GM23248 (cell line): Measurements from ENCODE around the gene ADAM33. TPM values are rescaled to one million over a fixed set of nuclear protein-coding genes. Genes with fewer than 3 reads are reported as not detected.

Experiments used
- DNase-seq: peaks from one replicate; pipeline ENCODE4 v3.0.0-alpha.2; 2015
- H2AFZ ChIP-seq: fragments of 200-600 bp; sonication (generic); 2 replicates; pipeline ENCODE4 v1.6.1; 2016; ENCODE audit warnings: antibody characterized with exemption
- H3F3A ChIP-seq: fragments of 200-600 bp; sonication (generic); 2 replicates; pipeline ENCODE4 v1.6.1; 2016; ENCODE audit warnings: mild to moderate bottlenecking, antibody characterized with exemption, mixed run types; ENCODE audit not compliant: insufficient read depth
- H3K27ac ChIP-seq: fragments of 200-600 bp; sonication (generic); 2 replicates; pipeline ENCODE4 v1.5.1; 2016; ENCODE audit warnings: mild to moderate bottlenecking
- H3K27me3 ChIP-seq: fragments of 200-600 bp; sonication (generic); replicated peaks from 2 replicates; pipeline ENCODE4 v1.6.1; 2016; ENCODE audit warnings: mild to moderate bottlenecking; ENCODE audit not compliant: insufficient read depth
- H3K36me3 ChIP-seq: fragments of 200-600 bp; sonication (generic); 2 replicates; pipeline ENCODE4 v1.6.1; 2016; ENCODE audit warnings: low read depth, mild to moderate bottlenecking
- H3K4me1 ChIP-seq: fragments of 200-600 bp; sonication (generic); 2 replicates; pipeline ENCODE4 v1.6.1; 2016; ENCODE audit warnings: mild to moderate bottlenecking; ENCODE audit not compliant: insufficient read depth
- H3K4me2 ChIP-seq: fragments of 200-600 bp; sonication (generic); one replicate; pipeline ENCODE4 v1.6.1; 2016; ENCODE audit warnings: mild to moderate bottlenecking; ENCODE audit not compliant: unreplicated experiment
- H3K4me3 ChIP-seq: fragments of 200-600 bp; sonication (generic); 2 replicates; pipeline ENCODE4 v1.5.1; 2016; ENCODE audit warnings: mild to moderate bottlenecking
- H3K79me2 ChIP-seq: fragments of 200-600 bp; sonication (generic); 2 replicates; pipeline ENCODE4 v1.6.1; 2016; ENCODE audit warnings: mild to moderate bottlenecking; ENCODE audit not compliant: insufficient read depth
- H3K9ac ChIP-seq: fragments of 200-600 bp; sonication (generic); 2 replicates; pipeline ENCODE4 v1.6.1; 2016; ENCODE audit warnings: mild to moderate bottlenecking
- H3K9me2 ChIP-seq: fragments of 200-600 bp; sonication (generic); 2 replicates; pipeline ENCODE4 v1.6.1; 2016; ENCODE audit warnings: mixed run types, mild to moderate bottlenecking, moderate library complexity; ENCODE audit not compliant: insufficient read depth
- H3K9me3 ChIP-seq: fragments of 200-600 bp; sonication (generic); one replicate; pipeline ENCODE4 v1.6.1; 2017; ENCODE audit warnings: low read depth
- H4K20me1 ChIP-seq: fragments of 200-600 bp; sonication (generic); 2 replicates; pipeline ENCODE4 v1.6.0; 2016; ENCODE audit not compliant: insufficient read depth
- EZH2 ChIP-seq: fragments of 200-600 bp; sonication (generic); IDR thresholded peaks from 2 replicates; pipeline ENCODE4 v1.6.1; 2018; ENCODE audit warnings: antibody characterized with exemption, mild to moderate bottlenecking; ENCODE audit not compliant: insufficient read depth, poor library complexity, severe bottlenecking
- EZH2phosphoT487 ChIP-seq: fragments of 200-600 bp; sonication (generic); IDR thresholded peaks from 2 replicates; pipeline ENCODE4 v1.6.1; 2018; ENCODE audit warnings: antibody characterized with exemption, moderate library complexity, mild to moderate bottlenecking, low read depth; ENCODE audit not compliant: insufficient read depth
- WGBS, 2 experiments: methylation state at CpG; one replicate each; pipeline ENCODE4 v1.1.6; 2015 to 2017; ENCODE audit warnings: low lambda C conversion rate in 2 of 2, low coverage in 1 of 2; ENCODE audit errors: missing lambda C conversion rate in 2 of 2; 5-methylcytosine and 5-hydroxymethylcytosine counted together
- in situ Hi-C: fragments of 300-500 bp; cut with MboI; formaldehyde crosslinking; loops from 2 replicates; pipeline ENCODE4 v1.15.0; 2020
- polyA plus RNA-seq: library from polyadenylated mRNA; unstranded; fragments of >200 nt; fragmentation: Nextera tagmentation; extraction: Ambion mirVana; gene quantifications from 2 replicates; pipeline ENCODE4 v1.2.1, GENCODE V29; 2016
- total RNA-seq: library from RNA; depleted of rRNA; stranded (reverse); fragments of >200 nt; shearing (Covaris generic); gene quantifications from 2 replicates; pipeline ENCODE4 v1.2.3, GENCODE V29; 2014

ADAM33 gene
- total and polyA plus RNA-seq, 2 experiments from 2014 or later: 22.6 to 53.1 TPM

- 82 to 85% methylated on average over 10 to 11 of the region's 11 CpGs for WGBS, 2 experiments
- peaks cover 17% of the 10 kb centered on the region for H3K4me1 ChIP-seq
- no peak overlapping the region for H3K27ac ChIP-seq
- in situ Hi-C loops: no loop called here
- H3K36me3 ChIP-seq: no peaks in the 10 kb centered on the region
- TF ChIP-seq EZH2phosphoT487 (no peak), EZH2 (no peak)
- no peaks in the 10 kb centered on the region for H3K79me2 ChIP-seq
- no peak overlapping the region for H3K4me2 ChIP-seq
- no peaks in the 10 kb centered on the region for H3K9me3 ChIP-seq
- H2AFZ ChIP-seq: no peak overlapping the region
- H4K20me1 ChIP-seq: no peaks in the 10 kb centered on the region
- no peak overlapping the region for H3K4me3 ChIP-seq
- no peak overlapping the region for H3K9ac ChIP-seq
- no peaks in the 10 kb centered on the region for H3K9me2 ChIP-seq
- H3F3A ChIP-seq: peaks cover 10% of the 10 kb centered on the region
- DNase-seq: no peak
- H3K27me3 ChIP-seq: no peaks in the 10 kb centered on the region
Measured at GRCh38 chr20:3689978-3690377, 8.2 kb upstream of the ADAM33 start.

DNA sequence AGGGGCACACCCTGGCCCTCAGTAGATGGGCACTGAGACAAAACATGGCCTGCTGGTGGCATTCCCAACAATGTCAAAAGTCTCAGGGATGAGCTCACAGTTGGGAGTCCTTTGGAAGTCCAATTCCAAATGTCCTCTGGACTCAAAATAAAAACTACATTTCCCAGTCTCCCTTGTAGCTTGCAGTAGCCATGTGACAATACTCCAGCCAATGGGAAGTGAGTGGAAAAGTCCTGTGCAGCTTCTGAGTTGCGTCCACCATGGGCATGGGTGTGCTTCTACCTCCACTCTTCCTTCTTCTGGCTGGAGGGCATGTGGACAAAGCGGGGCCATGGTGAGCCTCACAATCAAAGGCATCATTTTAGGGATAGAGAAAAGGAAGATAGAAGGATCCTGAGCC, 5.8 kb upstream of the ADAM33 start:
- Histone ChIP-seq H3K9me3 (no peaks in the 10 kb centered on the region), H3K9me2 (no peaks in the 10 kb centered on the region), H3K27ac (peak overlapping the region; percentile 78), H3K36me3 (no peaks in the 10 kb centered on the region), H3K9ac (peak overlapping the region; percentile 45; the same call in 1 of the 2 replicates), H3K4me2 (peak overlapping the region; percentile 81), H3F3A (peaks cover 10% of the 10 kb centered on the region), H3K4me1 (peaks cover 17% of the 10 kb centered on the region), H3K79me2 (no peaks in the 10 kb centered on the region), H2AFZ (peak overlapping the region; percentile 76), H3K4me3 (peak overlapping the region; percentile 45), H4K20me1 (no peaks in the 10 kb centered on the region), H3K27me3 (no peaks in the 10 kb centered on the region)
- in situ Hi-C loops: no loop called here
- peak; percentile 83 for DNase-seq
- TF ChIP-seq EZH2: no peak
- no peak for TF ChIP-seq EZH2phosphoT487
- 50 to 54% methylated on average over 2 of the region's 2 CpGs for WGBS, 2 experiments

DNA sequence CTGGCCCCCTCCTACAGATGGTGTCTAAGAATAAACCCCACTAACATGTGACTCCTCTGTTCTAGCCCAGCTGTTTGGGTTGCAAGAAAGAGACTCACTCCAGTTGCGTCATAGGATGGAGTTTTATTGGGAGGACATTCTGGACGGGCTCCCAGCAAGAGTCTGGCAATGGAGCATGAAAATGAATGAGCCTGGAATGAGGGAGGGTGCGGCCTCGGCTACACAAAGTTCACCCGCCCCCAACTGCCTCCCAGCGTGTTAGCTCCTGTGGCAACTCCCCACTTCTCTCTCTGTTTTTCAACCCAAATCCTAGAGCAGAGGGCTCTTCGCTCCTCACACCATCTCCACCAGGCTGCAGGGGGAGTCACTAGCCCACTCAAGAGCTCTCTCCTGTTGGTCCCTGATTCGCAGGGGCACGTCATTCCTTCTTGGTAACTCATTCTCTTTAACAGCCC, 5.1 kb upstream of the ADAM33 start:
- TF ChIP-seq EZH2: no peak
- TF ChIP-seq EZH2phosphoT487: no peak
- H3F3A ChIP-seq: peaks cover 10% of the 10 kb centered on the region
- no peaks in the 10 kb centered on the region for H4K20me1 ChIP-seq
- H3K27ac ChIP-seq: peak overlapping the region; percentile 78
- H3K9ac ChIP-seq: peak overlapping the region; percentile 45
- peak overlapping the region; percentile 76 for H2AFZ ChIP-seq
- H3K9me3 ChIP-seq: no peaks in the 10 kb centered on the region
- H3K36me3 ChIP-seq: no peaks in the 10 kb centered on the region
- in situ Hi-C loops: no loop called here
- DNase-seq: peak; percentile 97
- peak overlapping the region; percentile 81 for H3K4me2 ChIP-seq
- H3K9me2 ChIP-seq: no peaks in the 10 kb centered on the region
- peak overlapping the region; percentile 45 for H3K4me3 ChIP-seq
- H3K79me2 ChIP-seq: no peaks in the 10 kb centered on the region
- peaks cover 17% of the 10 kb centered on the region for H3K4me1 ChIP-seq
- WGBS, 2 experiments: 1 to 6% methylated on average over 9 of the region's 9 CpGs
- H3K27me3 ChIP-seq: no peaks in the 10 kb centered on the region

DNA sequence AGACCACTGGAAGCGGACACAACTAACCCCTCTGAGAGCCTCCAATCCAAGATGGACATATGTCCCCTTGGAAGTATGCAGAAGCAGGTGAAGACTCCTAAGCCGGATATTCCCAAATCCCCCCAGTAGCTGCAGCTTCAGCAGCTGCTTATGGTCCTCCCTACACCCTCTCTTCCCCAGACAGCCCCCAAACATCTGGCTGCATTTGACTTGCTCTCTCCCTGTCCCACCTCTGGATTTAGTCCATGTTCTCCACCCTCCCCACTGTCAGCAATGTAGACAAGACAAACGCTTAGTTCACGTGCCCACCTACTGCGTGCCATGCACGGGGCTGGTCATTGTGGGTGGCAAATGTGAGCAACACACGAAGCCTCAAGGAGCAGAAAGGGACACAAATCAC, 4.6 kb upstream of the ADAM33 start:
- TF ChIP-seq EZH2phosphoT487 (no peak), EZH2 (no peak)
- Histone ChIP-seq H3K27ac (peak overlapping the region; percentile 78), H2AFZ (0 out of 2 replicates have a peak overlapping the region, but pooled peaks have one; percentile 76), H4K20me1 (no peaks in the 10 kb centered on the region), H3K4me3 (no peak overlapping the region), H3K4me2 (peak overlapping the region; percentile 37), H3K9me2 (no peaks in the 10 kb centered on the region), H3K79me2 (no peaks in the 10 kb centered on the region), H3F3A (peaks cover 10% of the 10 kb centered on the region), H3K9me3 (no peaks in the 10 kb centered on the region), H3K36me3 (no peaks in the 10 kb centered on the region), H3K9ac (no peak overlapping the region), H3K27me3 (no peaks in the 10 kb centered on the region), H3K4me1 (peaks cover 17% of the 10 kb centered on the region)
- WGBS, 2 experiments: 26% methylated on average over 7 of the region's 7 CpGs
- no peak for DNase-seq
- in situ Hi-C loops: no loop called here

DNA sequence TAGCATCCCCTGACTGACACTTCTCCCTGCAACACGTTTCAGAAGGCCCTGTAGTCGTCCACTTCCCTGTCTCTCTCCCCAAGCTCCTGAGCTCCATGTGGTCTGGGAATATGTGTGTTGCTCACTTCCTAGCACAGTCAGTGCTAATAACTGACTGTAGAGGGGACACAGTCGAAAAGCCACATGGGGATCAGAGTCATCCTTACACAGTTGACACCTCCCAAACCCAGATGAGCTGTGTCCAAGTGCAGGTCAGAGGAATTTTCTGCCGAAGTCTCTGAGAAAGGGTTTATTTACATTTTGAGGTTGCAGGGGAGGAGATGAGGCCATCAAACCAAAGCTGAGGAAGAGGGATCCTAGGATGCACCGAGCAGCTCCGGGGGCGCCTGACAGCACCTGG, 3.5 kb upstream of the ADAM33 start:
- Histone ChIP-seq H2AFZ (no peak overlapping the region), H3K27me3 (no peaks in the 10 kb centered on the region), H3K4me2 (no peak overlapping the region), H3K79me2 (no peaks in the 10 kb centered on the region), H4K20me1 (no peaks in the 10 kb centered on the region), H3K9me3 (no peaks in the 10 kb centered on the region), H3K4me3 (no peak overlapping the region), H3K4me1 (peaks cover 21% of the 10 kb centered on the region), H3F3A (peaks cover 14% of the 10 kb centered on the region), H3K9me2 (no peaks in the 10 kb centered on the region), H3K36me3 (no peaks in the 10 kb centered on the region), H3K27ac (no peak overlapping the region), H3K9ac (no peak overlapping the region)
- in situ Hi-C loops: no loop called here
- peak; percentile 25 for DNase-seq
- WGBS, 2 experiments: 65 to 66% methylated on average over 7 of the region's 7 CpGs
- TF ChIP-seq EZH2: no peak
- TF ChIP-seq EZH2phosphoT487: no peak
